Cardiac muscle cell (in vitro differentiated cells and primary cell): ENCODE results near the gene CKB. TPM values are rescaled to one million over a fixed set of nuclear protein-coding genes. Genes with fewer than 3 reads are reported as not detected.

ENCODE experiments used
- DNase-seq, 2 donors: peaks; one replicate each; pipeline versions ENCODE4 v3.0.0 to v3.0.0-alpha.2; 2010 to 2017; ENCODE audit warnings: low read depth in 1 of 2, low spot score in 1 of 2
- H3K27ac ChIP-seq: fragments of 200-600 bp; sonication (generic); 2 replicates; pipeline ENCODE4 v1.5.1; 2016
- H3K27me3 ChIP-seq: fragments of 200-600 bp; sonication (generic); 2 replicates; pipeline ENCODE4 v1.6.0; 2016; ENCODE audit warnings: control low read depth
- H3K36me3 ChIP-seq: fragments of 200-600 bp; sonication (generic); 2 replicates; pipeline ENCODE4 v1.5.1; 2016; ENCODE audit warnings: control low read depth
- H3K4me1 ChIP-seq: fragments of 200-600 bp; sonication (generic); 2 replicates; pipeline ENCODE4 v1.8.1; 2017; ENCODE audit warnings: low read depth, mild to moderate bottlenecking, mixed run types
- H3K4me3 ChIP-seq: fragments of 200-600 bp; sonication (generic); 2 replicates; pipeline ENCODE4 v1.5.1; 2016; ENCODE audit warnings: mild to moderate bottlenecking
- H3K9me3 ChIP-seq: fragments of 200-600 bp; sonication (generic); 2 replicates; pipeline ENCODE4 v1.5.1; 2017; ENCODE audit warnings: low read depth, mild to moderate bottlenecking, control low read depth
- CTCF ChIP-seq: IDR thresholded peaks from 2 replicates; pipeline ENCODE4 v1.5.1; 2012; ENCODE audit warnings: low read depth, mild to moderate bottlenecking, low read length
- polyA plus RNA-seq: library from polyadenylated mRNA; unstranded; fragments of >200 nt; fragmentation: Nextera tagmentation; extraction: Ambion mirVana; gene quantifications from 2 replicates; pipeline ENCODE4 v1.2.1, GENCODE V29; 2016
- total RNA-seq: library from RNA; depleted of rRNA; stranded (reverse); fragments of >200 nt; gene quantifications from 2 replicates; pipeline ENCODE4 v1.2.3, GENCODE V29; 2016

CKB gene
- total and polyA plus RNA-seq, 2 experiments from 2014 or later: 169 to 327 TPM

GRCh38 chr14:103496776-103497175, 25.9 kb downstream of the CKB start:
- Histone ChIP-seq H3K27me3 (no peaks in the 10 kb centered on the region), H3K36me3 (peaks cover 40% of the 10 kb centered on the region)
- peak in 1 of 2 donors; percentile 30 for DNase-seq

GRCh38 chr14:103495854-103496253, 26.8 kb downstream of the CKB start:
- H3K36me3 ChIP-seq: peaks cover 46% of the 10 kb centered on the region
- no peaks in the 10 kb centered on the region for H3K4me1 ChIP-seq
- no peaks in the 10 kb centered on the region for H3K9me3 ChIP-seq
- DNase-seq: no peak
- TF ChIP-seq CTCF: no peak
- H3K4me3 ChIP-seq: no peak overlapping the region
- no peaks in the 10 kb centered on the region for H3K27me3 ChIP-seq
- H3K27ac ChIP-seq: no peak overlapping the region

More at GRCh38 chr14:103496776-103497175, 25.9 kb downstream of the CKB start:
- H3K4me1 ChIP-seq: no peaks in the 10 kb centered on the region
- TF ChIP-seq CTCF: no peak
- H3K4me3 ChIP-seq: no peak overlapping the region
- no peak overlapping the region for H3K27ac ChIP-seq
- H3K9me3 ChIP-seq: no peaks in the 10 kb centered on the region

GRCh38 chr14:103492156-103492925, 30.3 kb downstream of the CKB start:
- no peak for DNase-seq
- H3K27me3 ChIP-seq: no peaks in the 10 kb centered on the region
- H3K4me3 ChIP-seq: no peak overlapping the region
- no peaks in the 10 kb centered on the region for H3K9me3 ChIP-seq
- no peak for TF ChIP-seq CTCF
- H3K36me3 ChIP-seq: peaks cover 38% of the 10 kb centered on the region
- H3K27ac ChIP-seq: no peak overlapping the region
- no peaks in the 10 kb centered on the region for H3K4me1 ChIP-seq

- H3K27me3 ChIP-seq: no peaks in the 10 kb centered on the region
- no peak for TF ChIP-seq CTCF
- DNase-seq: no peak
- no peak overlapping the region for H3K27ac ChIP-seq
- H3K4me3 ChIP-seq: no peak overlapping the region
- H3K4me1 ChIP-seq: no peaks in the 10 kb centered on the region
- no peaks in the 10 kb centered on the region for H3K9me3 ChIP-seq
- peaks cover 32% of the 10 kb centered on the region for H3K36me3 ChIP-seq
Observed at GRCh38 chr14:103491691-103492090, 30.9 kb downstream of the CKB start.

GRCh38 chr14:103489621-103490020, 33.0 kb downstream of the CKB start:
- Histone ChIP-seq H3K4me3 (no peak overlapping the region), H3K9me3 (no peaks in the 10 kb centered on the region), H3K27ac (peak overlapping the region; percentile 29), H3K27me3 (no peaks in the 10 kb centered on the region), H3K36me3 (peaks cover 25% of the 10 kb centered on the region), H3K4me1 (no peaks in the 10 kb centered on the region)
- TF ChIP-seq CTCF: no peak
- DNase-seq: no peak
